Memory B cell (primary cell): Measurements from ENCODE around the gene NIPBL.

Experiments
- ATAC-seq: fragments of 150-1000 bp; cut with Tn5 transposase; 2 replicates; pipeline ENCODE4 v1.10.0; 2021; ENCODE audit warnings: low read depth, mild to moderate bottlenecking, moderate library complexity
- DNase-seq, 2 donors: peaks; one replicate each; pipeline ENCODE4 v3.0.0; 2022; ENCODE audit warnings: low spot score in 2 of 2
- H3K27ac Mint-ChIP-seq: one replicate; pipeline ENCODE4 v1.8.0; 2022; ENCODE audit warnings: mild to moderate bottlenecking, moderate library complexity, mixed read lengths
- H3K27me3 Mint-ChIP-seq: one replicate; pipeline ENCODE4 v1.8.0; 2022; ENCODE audit warnings: mixed read lengths
- H3K36me3 Mint-ChIP-seq: one replicate; pipeline ENCODE4 v1.8.0; 2022; ENCODE audit warnings: mild to moderate bottlenecking, mixed read lengths
- H3K4me1 Mint-ChIP-seq: one replicate; pipeline ENCODE4 v1.8.0; 2022; ENCODE audit warnings: mixed read lengths
- H3K4me3 Mint-ChIP-seq: one replicate; pipeline ENCODE4 v1.8.0; 2022; ENCODE audit warnings: mild to moderate bottlenecking, moderate library complexity, mixed read lengths
- H3K9me3 Mint-ChIP-seq: one replicate; pipeline ENCODE4 v1.8.0; 2022; ENCODE audit warnings: mixed read lengths

Gene NIPBL

DNA sequence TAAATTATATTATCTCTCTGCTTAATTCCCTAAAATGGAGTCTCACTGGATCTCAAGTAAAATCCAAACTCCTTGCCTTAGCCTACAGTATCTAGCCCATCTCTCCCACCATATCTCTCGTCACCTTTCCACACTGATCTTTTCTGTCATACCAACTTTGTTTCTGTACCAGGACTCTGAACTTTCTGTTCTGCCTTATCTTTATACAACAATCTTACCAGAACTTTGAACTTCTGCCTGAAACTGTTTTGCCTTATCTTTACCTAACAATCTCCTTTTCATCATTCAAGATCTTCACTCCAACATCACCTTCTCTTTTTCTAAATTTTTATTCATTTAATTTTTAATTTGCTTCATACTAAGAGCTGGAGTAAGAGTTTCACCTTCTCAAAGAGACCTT, 233.6 kb downstream of the NIPBL start:
- Mint-ChIP-seq H3K27ac (no peak overlapping the region), H3K9me3 (peaks cover 4% of the 10 kb centered on the region), H3K4me1 (no peaks in the 10 kb centered on the region), H3K4me3 (no peak overlapping the region), H3K36me3 (peaks cover 46% of the 10 kb centered on the region), H3K27me3 (no peaks in the 10 kb centered on the region)
- ATAC-seq (no peak), DNase-seq (no peak)

GRCh38 chr5:37111426-37112382, 235.1 kb downstream of the NIPBL start:
- DNase-seq (no peak), ATAC-seq (no peak)
- Mint-ChIP-seq H3K27ac (no peak overlapping the region), H3K27me3 (no peaks in the 10 kb centered on the region), H3K4me1 (no peaks in the 10 kb centered on the region), H3K4me3 (no peak overlapping the region), H3K9me3 (peaks cover 4% of the 10 kb centered on the region), H3K36me3 (peaks cover 39% of the 10 kb centered on the region)

DNA sequence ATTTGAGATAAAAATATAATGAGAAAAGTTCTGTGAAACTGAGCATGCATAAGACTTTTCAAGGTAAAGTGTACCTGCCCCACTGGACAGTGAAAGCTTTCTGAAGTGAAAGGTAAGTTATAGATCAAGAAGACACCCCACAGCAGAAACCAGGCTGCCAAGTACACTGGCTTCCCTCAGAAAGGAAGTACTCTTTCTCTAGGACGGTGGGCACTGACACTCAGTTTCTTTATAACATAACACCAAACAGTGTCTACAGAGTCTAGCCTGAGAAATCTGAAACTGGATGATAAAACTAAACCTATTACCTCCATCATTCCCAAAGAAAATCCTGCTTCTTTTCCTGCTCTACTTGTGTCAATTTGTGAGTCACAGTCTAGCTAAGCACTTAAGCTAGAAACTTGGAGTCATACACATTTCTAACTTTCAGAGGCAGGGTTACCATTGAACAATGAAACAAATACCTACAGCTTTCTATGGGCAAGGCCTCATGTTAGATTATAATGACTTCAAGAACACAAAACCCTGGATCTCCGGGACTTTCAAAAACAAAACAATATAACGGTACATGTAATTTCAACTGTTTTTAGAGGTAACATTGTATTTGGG, 235.9 kb downstream of the NIPBL start:
- H3K27me3 Mint-ChIP-seq, result no peaks in the 10 kb centered on the region
- H3K36me3 Mint-ChIP-seq, result peaks cover 36% of the 10 kb centered on the region
- peaks cover 4% of the 10 kb centered on the region for H3K9me3 Mint-ChIP-seq
- no peak overlapping the region for H3K4me3 Mint-ChIP-seq
- DNase-seq (no peak), ATAC-seq (no peak)
- no peak overlapping the region for H3K27ac Mint-ChIP-seq
- no peaks in the 10 kb centered on the region for H3K4me1 Mint-ChIP-seq
